K562 (cell line): ENCODE data around the gene C9orf50. TPM values are rescaled to one million over a fixed set of nuclear protein-coding genes. Genes with fewer than 3 reads are reported as not detected.

Experiments
- BCL6 ChIP-seq: fragments of 250-450 bp; sonication (Bioruptor Pico); IDR thresholded peaks from 2 replicates; pipeline ENCODE4 v1.4.0; 2020
- HNRNPUL1 ChIP-seq: fragments of 200-400 bp; formaldehyde crosslinking; IDR thresholded peaks from 2 replicates; pipeline ENCODE4 v1.6.1; 2017; ENCODE audit warnings: low read length
- IFI16 ChIP-seq: fragments of 250-450 bp; sonication (Bioruptor Pico); IDR thresholded peaks from 2 replicates; pipeline ENCODE4 v2.1.2; 2022; ENCODE audit warnings: mild to moderate bottlenecking, inconsistent platforms
- KLF6 ChIP-seq: fragments of 250-450 bp; sonication (Bioruptor Pico); IDR thresholded peaks from 2 replicates; pipeline ENCODE4 v1.4.0; 2020; ENCODE audit warnings: mild to moderate bottlenecking, moderate library complexity, borderline replicate concordance
- MECOM ChIP-seq: fragments of 250-450 bp; sonication (Bioruptor Pico); IDR thresholded peaks from 2 replicates; pipeline ENCODE4 v1.8.0; 2022; ENCODE audit warnings: inconsistent platforms
- RAD51 ChIP-seq: fragments of 450-650 bp; IDR thresholded peaks from 2 replicates; pipeline ENCODE4 v1.7.1; 2016; ENCODE audit warnings: low read depth, mild to moderate bottlenecking, borderline replicate concordance
- SETDB1 ChIP-seq: IDR thresholded peaks from one replicate; pipeline ENCODE4 v1.6.1; 2012; ENCODE audit warnings: low read length, control low read depth, inconsistent platforms
- SIN3A ChIP-seq, 2 experiments: fragments of 150-350 bp in 1 of 2; IDR thresholded peaks; 2 replicates each; pipeline ENCODE4 v1.6.1; 2011 to 2016; ENCODE audit warnings: borderline replicate concordance in 2 of 2, low read depth in 2 of 2, low read length in 2 of 2, mild to moderate bottlenecking in 2 of 2, moderate library complexity in 2 of 2; ENCODE audit not compliant: control insufficient read depth in 1 of 2
- SREBF1 ChIP-seq: fragments of 150-350 bp; IDR thresholded peaks from 2 replicates; pipeline ENCODE4 v1.6.1; 2014; ENCODE audit warnings: antibody characterized with exemption, low read depth, low read length, borderline replicate concordance
- SRSF7 ChIP-seq: fragments of 200-400 bp; formaldehyde crosslinking; optimal IDR thresholded peaks from 2 replicates; pipeline ENCODE3; 2017; ENCODE audit warnings: mild to moderate bottlenecking, low read depth, low read length
- TBP ChIP-seq: optimal IDR thresholded peaks from 2 replicates; pipeline ENCODE3; 2011; ENCODE audit warnings: low read depth, low read length, improper control_type of control experiment
- ZBTB1 ChIP-seq: sonication (generic); formaldehyde crosslinking; IDR thresholded peaks from 2 replicates; pipeline ENCODE4 v1.8.1; 2023; ENCODE audit warnings: missing genetic modification reagents, low read depth, mild to moderate bottlenecking, borderline replicate concordance
- ZNF140 ChIP-seq: fragments of 250-450 bp; sonication (Bioruptor Pico); IDR thresholded peaks from 2 replicates; pipeline ENCODE4 v1.8.0; 2021; ENCODE audit warnings: moderate library complexity, mild to moderate bottlenecking, inconsistent platforms
- polyA plus RNA-seq, 8 experiments: library from polyadenylated mRNA; depleted of rRNA in 4 of 8; stranded (reverse) in 5 of 8; unstranded in 3 of 8; fragments of >200 nt; fragmentation: Nextera tagmentation in 2 of 8; fragmentation: Illumina TruSeq in 1 of 8; extraction: Ambion mirVana in 2 of 8; extraction: Trizol in 1 of 8; gene quantifications; 2 replicates each; pipeline versions ENCODE4 v1.2.1 to v1.2.3, GENCODE V29; 2011 to 2014; ENCODE audit warnings: inconsistent platforms in 1 of 8, missing spikeins in 1 of 8
- total RNA-seq, 7 experiments: library from RNA; depleted of rRNA in 6 of 7; stranded (reverse); fragments of >200 nt in 6 of 7; fragmentation: Illumina TruSeq in 2 of 7; extraction: Trizol in 2 of 7; gene quantifications; 2 replicates each; pipeline versions ENCODE4 v1.2.1 to v1.2.3, GENCODE V29; 2011 to 2021; ENCODE audit warnings: low replicate concordance in 1 of 7
- TF ChIP-seq, protein P1 (sequence below): fragments of 450-650 bp; formaldehyde crosslinking; IDR thresholded peaks from 2 replicates; pipeline ENCODE4 v1.4.0; 2020; ENCODE audit warnings: mild to moderate bottlenecking, moderate library complexity
- TF ChIP-seq, protein P2 (sequence below), 2 experiments: fragments of 450-650 bp; conservative IDR thresholded peaks; 2 replicates each; pipeline ENCODE4 v1.6.1; 2017; ENCODE audit warnings: mild to moderate bottlenecking in 2 of 2, moderate library complexity in 2 of 2
- TF ChIP-seq, protein P3 (sequence below): fragments of 450-650 bp; IDR thresholded peaks from 2 replicates; pipeline ENCODE4 v1.7.0; 2016; ENCODE audit warnings: borderline replicate concordance
- TF ChIP-seq, protein P4 (sequence below): sonication (generic); formaldehyde crosslinking; IDR thresholded peaks from 2 replicates; pipeline ENCODE4 v1.8.1; 2023; ENCODE audit warnings: missing genetic modification reagents, mild to moderate bottlenecking, borderline replicate concordance

The C9orf50 gene
- total and polyA plus RNA-seq, 9 of the 15 experiments (the other 6 are each of a cell fraction or from before 2014, with no cell fraction given): not detected

DNA sequence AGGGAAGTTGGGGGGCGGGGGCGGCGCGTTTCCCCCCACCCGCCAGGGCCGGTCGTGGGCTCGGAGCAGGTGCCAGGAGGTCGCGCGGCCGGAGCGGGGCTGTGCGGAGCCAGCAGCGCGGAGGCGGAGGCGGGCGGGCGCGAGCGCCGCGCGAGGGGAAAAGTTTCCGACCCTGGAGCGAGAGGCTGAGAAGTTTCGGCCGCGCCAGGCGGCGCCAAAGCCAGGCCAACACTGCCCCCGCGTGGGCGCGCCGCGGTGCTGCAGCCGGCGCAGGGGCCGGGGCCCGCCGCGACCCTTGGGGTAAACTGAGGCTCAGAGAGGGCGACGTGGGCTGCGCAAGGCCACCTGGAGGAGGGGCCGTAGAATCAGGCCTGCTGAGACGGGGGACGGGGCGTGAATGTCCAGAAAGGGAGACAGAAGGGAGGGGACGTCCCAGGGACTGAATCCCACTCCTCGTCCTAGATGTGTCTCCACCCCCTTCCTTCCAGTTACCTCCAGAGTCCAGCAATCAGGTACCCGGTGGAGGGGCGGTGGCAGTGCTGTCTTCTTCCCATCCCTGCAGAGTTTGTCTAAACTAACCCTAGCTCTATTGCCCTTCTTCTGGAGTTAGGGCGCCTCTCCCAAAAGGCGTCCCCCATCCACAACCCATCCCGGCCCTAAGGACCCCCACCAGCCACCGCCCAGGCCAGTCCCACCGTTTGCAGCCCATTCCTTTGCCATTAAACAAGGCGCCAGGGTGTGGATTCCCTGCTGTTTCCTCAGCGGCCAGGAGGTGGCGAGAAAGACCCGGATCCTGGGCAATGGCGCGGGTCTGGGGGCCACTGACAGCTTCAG is 10.2 kb downstream of the C9orf50 start (continued):
- TF ChIP-seq, protein P1, sequence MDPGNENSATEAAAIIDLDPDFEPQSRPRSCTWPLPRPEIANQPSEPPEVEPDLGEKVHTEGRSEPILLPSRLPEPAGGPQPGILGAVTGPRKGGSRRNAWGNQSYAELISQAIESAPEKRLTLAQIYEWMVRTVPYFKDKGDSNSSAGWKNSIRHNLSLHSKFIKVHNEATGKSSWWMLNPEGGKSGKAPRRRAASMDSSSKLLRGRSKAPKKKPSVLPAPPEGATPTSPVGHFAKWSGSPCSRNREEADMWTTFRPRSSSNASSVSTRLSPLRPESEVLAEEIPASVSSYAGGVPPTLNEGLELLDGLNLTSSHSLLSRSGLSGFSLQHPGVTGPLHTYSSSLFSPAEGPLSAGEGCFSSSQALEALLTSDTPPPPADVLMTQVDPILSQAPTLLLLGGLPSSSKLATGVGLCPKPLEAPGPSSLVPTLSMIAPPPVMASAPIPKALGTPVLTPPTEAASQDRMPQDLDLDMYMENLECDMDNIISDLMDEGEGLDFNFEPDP (CRISPR knock-in tag): 0 out of 2 replicates have a peak, but pooled peaks have one; percentile 64
- peak; percentile 52 for TF ChIP-seq TBP
- no peak for TF ChIP-seq SETDB1
- no peak for TF ChIP-seq BCL6 (CRISPR knock-in tag)
- no peak; a peak in 1 of 4 replicates for TF ChIP-seq SIN3A (IDR thresholded peaks at IDR 0.05; ENCODE audit: borderline replicate concordance in 2 of 2, control insufficient read depth in 1 of 2, low read depth in 2 of 2, low read length in 2 of 2)
- TF ChIP-seq MECOM (CRISPR knock-in tag): no peak
- TF ChIP-seq SREBF1: no peak
- no peak for TF ChIP-seq ZNF140 (CRISPR knock-in tag)
- TF ChIP-seq, protein P2, sequence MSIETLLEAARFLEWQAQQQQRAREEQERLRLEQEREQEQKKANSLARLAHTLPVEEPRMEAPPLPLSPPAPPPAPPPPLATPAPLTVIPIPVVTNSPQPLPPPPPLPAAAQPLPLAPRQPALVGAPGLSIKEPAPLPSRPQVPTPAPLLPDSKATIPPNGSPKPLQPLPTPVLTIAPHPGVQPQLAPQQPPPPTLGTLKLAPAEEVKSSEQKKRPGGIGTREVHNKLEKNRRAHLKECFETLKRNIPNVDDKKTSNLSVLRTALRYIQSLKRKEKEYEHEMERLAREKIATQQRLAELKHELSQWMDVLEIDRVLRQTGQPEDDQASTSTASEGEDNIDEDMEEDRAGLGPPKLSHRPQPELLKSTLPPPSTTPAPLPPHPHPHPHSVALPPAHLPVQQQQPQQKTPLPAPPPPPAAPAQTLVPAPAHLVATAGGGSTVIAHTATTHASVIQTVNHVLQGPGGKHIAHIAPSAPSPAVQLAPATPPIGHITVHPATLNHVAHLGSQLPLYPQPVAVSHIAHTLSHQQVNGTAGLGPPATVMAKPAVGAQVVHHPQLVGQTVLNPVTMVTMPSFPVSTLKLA (conservative IDR thresholded peaks at IDR 0.05): no peak
- TF ChIP-seq, protein P3, sequence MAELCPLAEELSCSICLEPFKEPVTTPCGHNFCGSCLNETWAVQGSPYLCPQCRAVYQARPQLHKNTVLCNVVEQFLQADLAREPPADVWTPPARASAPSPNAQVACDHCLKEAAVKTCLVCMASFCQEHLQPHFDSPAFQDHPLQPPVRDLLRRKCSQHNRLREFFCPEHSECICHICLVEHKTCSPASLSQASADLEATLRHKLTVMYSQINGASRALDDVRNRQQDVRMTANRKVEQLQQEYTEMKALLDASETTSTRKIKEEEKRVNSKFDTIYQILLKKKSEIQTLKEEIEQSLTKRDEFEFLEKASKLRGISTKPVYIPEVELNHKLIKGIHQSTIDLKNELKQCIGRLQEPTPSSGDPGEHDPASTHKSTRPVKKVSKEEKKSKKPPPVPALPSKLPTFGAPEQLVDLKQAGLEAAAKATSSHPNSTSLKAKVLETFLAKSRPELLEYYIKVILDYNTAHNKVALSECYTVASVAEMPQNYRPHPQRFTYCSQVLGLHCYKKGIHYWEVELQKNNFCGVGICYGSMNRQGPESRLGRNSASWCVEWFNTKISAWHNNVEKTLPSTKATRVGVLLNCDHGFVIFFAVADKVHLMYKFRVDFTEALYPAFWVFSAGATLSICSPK: no peak
- TF ChIP-seq SRSF7: no peak
- TF ChIP-seq, protein P4, sequence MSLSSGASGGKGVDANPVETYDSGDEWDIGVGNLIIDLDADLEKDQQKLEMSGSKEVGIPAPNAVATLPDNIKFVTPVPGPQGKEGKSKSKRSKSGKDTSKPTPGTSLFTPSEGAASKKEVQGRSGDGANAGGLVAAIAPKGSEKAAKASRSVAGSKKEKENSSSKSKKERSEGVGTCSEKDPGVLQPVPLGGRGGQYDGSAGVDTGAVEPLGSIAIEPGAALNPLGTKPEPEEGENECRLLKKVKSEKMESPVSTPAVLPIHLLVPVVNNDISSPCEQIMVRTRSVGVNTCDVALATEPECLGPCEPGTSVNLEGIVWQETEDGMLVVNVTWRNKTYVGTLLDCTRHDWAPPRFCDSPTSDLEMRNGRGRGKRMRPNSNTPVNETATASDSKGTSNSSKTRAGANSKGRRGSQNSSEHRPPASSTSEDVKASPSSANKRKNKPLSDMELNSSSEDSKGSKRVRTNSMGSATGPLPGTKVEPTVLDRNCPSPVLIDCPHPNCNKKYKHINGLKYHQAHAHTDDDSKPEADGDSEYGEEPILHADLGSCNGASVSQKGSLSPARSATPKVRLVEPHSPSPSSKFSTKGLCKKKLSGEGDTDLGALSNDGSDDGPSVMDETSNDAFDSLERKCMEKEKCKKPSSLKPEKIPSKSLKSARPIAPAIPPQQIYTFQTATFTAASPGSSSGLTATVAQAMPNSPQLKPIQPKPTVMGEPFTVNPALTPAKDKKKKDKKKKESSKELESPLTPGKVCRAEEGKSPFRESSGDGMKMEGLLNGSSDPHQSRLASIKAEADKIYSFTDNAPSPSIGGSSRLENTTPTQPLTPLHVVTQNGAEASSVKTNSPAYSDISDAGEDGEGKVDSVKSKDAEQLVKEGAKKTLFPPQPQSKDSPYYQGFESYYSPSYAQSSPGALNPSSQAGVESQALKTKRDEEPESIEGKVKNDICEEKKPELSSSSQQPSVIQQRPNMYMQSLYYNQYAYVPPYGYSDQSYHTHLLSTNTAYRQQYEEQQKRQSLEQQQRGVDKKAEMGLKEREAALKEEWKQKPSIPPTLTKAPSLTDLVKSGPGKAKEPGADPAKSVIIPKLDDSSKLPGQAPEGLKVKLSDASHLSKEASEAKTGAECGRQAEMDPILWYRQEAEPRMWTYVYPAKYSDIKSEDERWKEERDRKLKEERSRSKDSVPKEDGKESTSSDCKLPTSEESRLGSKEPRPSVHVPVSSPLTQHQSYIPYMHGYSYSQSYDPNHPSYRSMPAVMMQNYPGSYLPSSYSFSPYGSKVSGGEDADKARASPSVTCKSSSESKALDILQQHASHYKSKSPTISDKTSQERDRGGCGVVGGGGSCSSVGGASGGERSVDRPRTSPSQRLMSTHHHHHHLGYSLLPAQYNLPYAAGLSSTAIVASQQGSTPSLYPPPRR: no peak
- peak; percentile 73; the same call in 1 of the 2 replicates for TF ChIP-seq ZBTB1 (CRISPR knock-in tag)
- no peak for TF ChIP-seq KLF6
- TF ChIP-seq IFI16: no peak
- no peak for TF ChIP-seq RAD51
- no peak for TF ChIP-seq HNRNPUL1
